Activated T-helper 2 cell treated with anti-CD3 and anti-CD28 coated beads, Interferon-gamma antibody, Interleukin-2, Interleukin-4, amounts not matched to agents 10 μg/mL and 5 μg/mL and 100 μg/mL, durations not matched to agents 14 hours and 24 hours and 36 hours (primary cell): ENCODE data around the gene TRIM4. TPM values are rescaled to one million over a fixed set of nuclear protein-coding genes. Genes with fewer than 3 reads are reported as not detected.
A peak's percentile ranks its signal among the peaks of the same experiment; 100 is the strongest.
"Not testable (repeated sequence)": the region's sequence is repeated elsewhere in the genome, so short reads cannot be mapped to it uniquely, and the experiment has no call there.

Experiments used
- DNase-seq: peaks from one replicate; pipeline ENCODE4 v3.0.0; 2021; ENCODE audit warnings: low spot score
- H3K27ac Mint-ChIP-seq: one replicate; pipeline ENCODE4 v1.8.0; 2021; ENCODE audit warnings: mixed read lengths
- H3K27me3 Mint-ChIP-seq: one replicate; pipeline ENCODE4 v1.8.0; 2021; ENCODE audit warnings: low read depth, mixed read lengths
- H3K36me3 Mint-ChIP-seq: one replicate; pipeline ENCODE4 v1.8.0; 2021; ENCODE audit warnings: low read depth, mixed read lengths
- H3K4me1 Mint-ChIP-seq: one replicate; pipeline ENCODE4 v1.8.0; 2021; ENCODE audit warnings: low read depth, mixed read lengths
- H3K4me3 Mint-ChIP-seq: one replicate; pipeline ENCODE4 v1.8.0; 2021; ENCODE audit warnings: low read depth, mild to moderate bottlenecking, moderate library complexity, mixed read lengths
- H3K9me3 Mint-ChIP-seq: one replicate; pipeline ENCODE4 v1.8.0; 2021; ENCODE audit warnings: mixed read lengths
- intact Hi-C: fragments of 100-400 bp; cut with micrococcal nuclease; formaldehyde crosslinking; loops from one replicate; pipeline ENCODE4 v1.15.1; 2023
- total RNA-seq: library from RNA; stranded (reverse); gene quantifications from 2 replicates; pipeline ENCODE4 v1.2.3, GENCODE V29; 2022

The TRIM4 gene, protein sequence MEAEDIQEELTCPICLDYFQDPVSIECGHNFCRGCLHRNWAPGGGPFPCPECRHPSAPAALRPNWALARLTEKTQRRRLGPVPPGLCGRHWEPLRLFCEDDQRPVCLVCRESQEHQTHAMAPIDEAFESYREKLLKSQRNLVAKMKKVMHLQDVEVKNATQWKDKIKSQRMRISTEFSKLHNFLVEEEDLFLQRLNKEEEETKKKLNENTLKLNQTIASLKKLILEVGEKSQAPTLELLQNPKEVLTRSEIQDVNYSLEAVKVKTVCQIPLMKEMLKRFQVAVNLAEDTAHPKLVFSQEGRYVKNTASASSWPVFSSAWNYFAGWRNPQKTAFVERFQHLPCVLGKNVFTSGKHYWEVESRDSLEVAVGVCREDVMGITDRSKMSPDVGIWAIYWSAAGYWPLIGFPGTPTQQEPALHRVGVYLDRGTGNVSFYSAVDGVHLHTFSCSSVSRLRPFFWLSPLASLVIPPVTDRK
- 21.8 and 23.2 TPM in 2 replicates for total RNA-seq

GRCh38 chr7:99918959-99919813 is at the start of gene TRIM4:
Gene TRIM4 (minus strand): TSS chr7:99919530. CDS start chr7:99919401, 129 bp downstream.
- peaks cover 36% of the 10 kb centered on the region for H3K36me3 Mint-ChIP-seq
- peaks cover 29% of the 10 kb centered on the region for H3K4me1 Mint-ChIP-seq
- no peaks in the 10 kb centered on the region for H3K9me3 Mint-ChIP-seq

DNA sequence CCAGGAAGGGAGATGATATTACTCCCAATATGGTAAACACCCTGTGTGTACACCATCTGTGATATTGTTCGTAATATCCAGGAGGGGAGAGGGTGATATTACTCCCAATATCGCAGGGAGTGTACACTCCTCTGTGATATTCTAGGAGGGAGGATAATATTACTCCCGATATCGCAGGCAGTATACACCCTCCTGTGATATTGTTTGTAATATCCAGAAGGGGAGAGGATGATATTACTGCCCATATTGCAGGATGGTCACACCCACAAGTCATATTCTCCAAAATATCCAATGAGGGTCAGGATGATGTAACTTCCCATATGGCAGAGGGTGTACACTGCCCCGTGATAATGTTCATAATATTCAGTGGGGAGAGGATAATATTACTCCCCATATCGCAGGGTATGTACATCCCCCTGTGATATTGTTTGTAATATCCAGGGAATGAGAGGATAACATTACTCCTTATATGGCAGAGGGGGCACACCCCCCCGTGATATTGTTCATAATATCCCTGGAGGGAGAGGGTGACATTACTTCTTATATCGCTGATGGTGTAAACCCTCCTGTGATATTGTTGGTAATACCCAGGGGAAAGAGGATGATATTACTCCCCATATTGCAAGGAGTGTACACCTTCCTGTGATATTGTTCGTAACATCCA is 39.4 kb upstream of the TRIM4 start:
- peaks cover 9% of the 10 kb centered on the region for H3K4me1 Mint-ChIP-seq
- H3K9me3 Mint-ChIP-seq: no peaks in the 10 kb centered on the region
- H3K27me3 Mint-ChIP-seq: peaks cover 13% of the 10 kb centered on the region
- intact Hi-C loops: no loop called here
- no peak overlapping the region for H3K4me3 Mint-ChIP-seq
- no peak for DNase-seq
- H3K36me3 Mint-ChIP-seq: no peaks in the 10 kb centered on the region
- H3K27ac Mint-ChIP-seq: no peak overlapping the region

More at GRCh38 chr7:99918959-99919813, at the start of gene TRIM4:
- no peaks in the 10 kb centered on the region for H3K27me3 Mint-ChIP-seq
- intact Hi-C loops: loop anchor here (2.0 to 10.0 kb wide), 2 partner anchors 162 to 206 kb away; partner anchors contain the start of genes MBLAC1 and ZNF3
- H3K27ac Mint-ChIP-seq: peak within 1 kb of the TSS; percentile 94
- peak; percentile 90 for DNase-seq
- peak within 1 kb of the TSS; percentile 96 for H3K4me3 Mint-ChIP-seq

- Mint-ChIP-seq H3K27me3 (peaks cover 13% of the 10 kb centered on the region), H3K27ac (no peak overlapping the region), H3K4me3 (no peak overlapping the region), H3K4me1 (peaks cover 9% of the 10 kb centered on the region), H3K9me3 (peaks cover 8% of the 10 kb centered on the region), H3K36me3 (no peaks in the 10 kb centered on the region)
- DNase-seq: no peak
- intact Hi-C loops: no loop called here
Measured at GRCh38 chr7:99955247-99955646, 35.9 kb upstream of the TRIM4 start.

DNA sequence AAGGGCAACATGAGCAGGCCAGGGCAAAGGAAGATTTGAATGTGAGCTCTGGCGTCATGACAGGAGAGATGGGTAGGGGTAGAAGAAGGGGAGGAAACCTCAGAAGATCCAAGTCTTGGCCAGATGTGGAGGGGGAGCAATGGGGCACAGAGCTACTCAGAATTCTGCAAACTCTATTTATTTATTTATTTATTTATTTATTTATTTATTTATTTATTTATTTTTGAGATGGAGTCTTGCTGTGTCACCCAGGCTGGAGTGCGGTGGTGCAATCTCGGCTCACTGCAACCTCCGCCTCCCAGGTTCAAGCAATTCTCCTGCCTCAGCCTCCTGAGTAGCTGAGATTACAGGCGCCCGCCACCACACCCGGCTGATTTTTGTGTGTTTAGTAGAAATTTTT is 35.3 kb upstream of the TRIM4 start:
- H3K27me3 Mint-ChIP-seq: peaks cover 10% of the 10 kb centered on the region
- H3K36me3 Mint-ChIP-seq, H3K4me3 Mint-ChIP-seq, H3K27ac Mint-ChIP-seq, DNase-seq, H3K4me1 Mint-ChIP-seq, intact Hi-C loops: not testable (repeated sequence)
- peaks cover 13% of the 10 kb centered on the region for H3K9me3 Mint-ChIP-seq

DNA sequence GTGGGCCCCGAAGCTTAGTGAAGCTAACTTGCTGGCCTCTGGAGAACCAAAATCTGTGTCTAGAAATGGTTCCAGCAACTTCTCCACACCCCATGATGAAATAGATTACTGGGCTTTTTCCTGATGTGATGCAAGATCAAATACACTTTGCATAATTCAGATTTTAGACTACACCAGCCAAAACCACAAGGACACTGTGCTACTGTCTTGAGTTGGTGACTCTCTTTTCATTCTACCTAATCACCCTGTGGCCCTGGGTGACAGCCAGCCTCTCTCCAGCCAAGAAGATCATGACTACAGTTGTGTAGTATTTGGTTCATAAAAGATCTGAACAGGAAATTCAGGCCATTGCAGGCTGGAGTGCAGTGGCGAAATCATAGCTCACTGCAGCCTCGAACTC is 34.3 kb upstream of the TRIM4 start:
- no peak for DNase-seq
- H3K27ac Mint-ChIP-seq: no peak overlapping the region
- peaks cover 5% of the 10 kb centered on the region for H3K27me3 Mint-ChIP-seq
- H3K4me1 Mint-ChIP-seq: peaks cover 9% of the 10 kb centered on the region
- intact Hi-C loops: no loop called here
- H3K4me3 Mint-ChIP-seq: no peak overlapping the region
- no peaks in the 10 kb centered on the region for H3K36me3 Mint-ChIP-seq
- peaks cover 14% of the 10 kb centered on the region for H3K9me3 Mint-ChIP-seq

DNA sequence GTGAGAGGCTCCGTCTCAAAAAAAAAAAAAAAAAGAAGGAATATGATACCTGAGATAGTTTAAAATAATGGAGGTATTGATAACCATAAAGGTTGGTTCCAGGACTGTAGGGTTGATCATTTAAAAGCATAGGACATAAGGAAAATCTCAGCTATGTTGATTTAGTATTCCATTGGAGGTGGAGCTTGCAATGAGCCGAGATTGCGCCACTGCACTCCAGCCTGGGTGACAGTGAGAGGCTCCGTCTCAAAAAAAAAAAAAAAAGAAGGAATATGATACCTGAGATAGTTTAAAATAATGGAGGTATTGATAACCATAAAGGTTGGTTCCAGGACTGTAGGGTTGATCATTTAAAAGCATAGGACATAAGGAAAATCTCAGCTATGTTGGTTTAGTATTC is 33.3 kb upstream of the TRIM4 start:
- intact Hi-C loops, H3K4me3 Mint-ChIP-seq, H3K27ac Mint-ChIP-seq: not testable (repeated sequence)

GRCh38 chr7:99950819-99951218 is 31.5 kb upstream of the TRIM4 start:
- H3K4me3 Mint-ChIP-seq, H3K4me1 Mint-ChIP-seq, H3K36me3 Mint-ChIP-seq, intact Hi-C loops, DNase-seq, H3K27me3 Mint-ChIP-seq, H3K27ac Mint-ChIP-seq: not testable (repeated sequence)
- H3K9me3 Mint-ChIP-seq: peaks cover 14% of the 10 kb centered on the region

More for the DNA sequence above, 33.3 kb upstream of the TRIM4 start:
- H3K9me3 Mint-ChIP-seq: peaks cover 14% of the 10 kb centered on the region
- H3K4me1 Mint-ChIP-seq, H3K36me3 Mint-ChIP-seq, DNase-seq, H3K27me3 Mint-ChIP-seq: not testable (repeated sequence)

GRCh38 chr7:99949645-99950228 is 30.4 kb upstream of the TRIM4 start:
- H3K4me1 Mint-ChIP-seq: peaks cover 4% of the 10 kb centered on the region
- no peak overlapping the region for H3K27ac Mint-ChIP-seq
- no peaks in the 10 kb centered on the region for H3K36me3 Mint-ChIP-seq
- H3K27me3 Mint-ChIP-seq: peaks cover 2% of the 10 kb centered on the region
- DNase-seq: no peak
- H3K4me3 Mint-ChIP-seq: no peak overlapping the region
- peaks cover 14% of the 10 kb centered on the region for H3K9me3 Mint-ChIP-seq
- intact Hi-C loops: loop anchor here (2.0 to 5.0 kb wide), 2 partner anchors 21 to 37 kb away; partner anchors contain the start of gene GJC3

- peaks cover 14% of the 10 kb centered on the region for H3K9me3 Mint-ChIP-seq
- peaks cover 6% of the 10 kb centered on the region for H3K4me1 Mint-ChIP-seq
- no peak overlapping the region for H3K27ac Mint-ChIP-seq
- intact Hi-C loops: loop anchor here (2.0 to 5.0 kb wide), 2 partner anchors 19 to 35 kb away; partner anchors contain the start of gene GJC3
- H3K4me3 Mint-ChIP-seq: no peak overlapping the region
- no peaks in the 10 kb centered on the region for H3K36me3 Mint-ChIP-seq
- H3K27me3 Mint-ChIP-seq: peaks cover 6% of the 10 kb centered on the region
- DNase-seq: no peak
Measured at GRCh38 chr7:99947608-99948007, 28.3 kb upstream of the TRIM4 start.

DNA sequence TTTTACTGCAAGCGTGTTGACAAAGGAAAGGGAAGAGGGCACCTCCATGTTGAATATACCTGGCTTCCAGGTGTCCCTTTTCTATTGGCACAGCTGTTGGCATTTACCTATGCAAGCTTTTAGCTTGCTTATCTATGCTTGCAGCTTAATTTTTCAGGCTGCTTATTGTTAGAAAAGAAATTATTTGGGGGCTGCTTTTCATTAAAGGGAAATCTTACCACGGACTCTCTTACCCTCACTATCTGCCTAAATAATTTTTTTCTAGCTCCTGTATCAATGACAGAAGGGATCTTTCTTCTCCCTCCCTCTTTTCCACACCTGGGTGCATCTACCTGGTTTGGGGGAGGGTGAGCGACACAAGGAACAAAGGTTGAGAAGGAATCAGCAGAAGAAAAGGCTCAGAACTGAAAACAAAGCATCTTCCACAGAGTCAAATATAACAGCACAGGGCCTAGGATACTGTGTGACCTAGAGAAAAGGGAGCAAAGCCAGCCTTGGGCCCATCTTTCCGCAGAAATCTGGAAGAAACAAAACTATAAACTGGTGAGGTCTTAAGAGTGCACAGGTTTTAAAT is 25.3 kb upstream of the TRIM4 start:
- H3K27ac Mint-ChIP-seq: no peak overlapping the region

DNA sequence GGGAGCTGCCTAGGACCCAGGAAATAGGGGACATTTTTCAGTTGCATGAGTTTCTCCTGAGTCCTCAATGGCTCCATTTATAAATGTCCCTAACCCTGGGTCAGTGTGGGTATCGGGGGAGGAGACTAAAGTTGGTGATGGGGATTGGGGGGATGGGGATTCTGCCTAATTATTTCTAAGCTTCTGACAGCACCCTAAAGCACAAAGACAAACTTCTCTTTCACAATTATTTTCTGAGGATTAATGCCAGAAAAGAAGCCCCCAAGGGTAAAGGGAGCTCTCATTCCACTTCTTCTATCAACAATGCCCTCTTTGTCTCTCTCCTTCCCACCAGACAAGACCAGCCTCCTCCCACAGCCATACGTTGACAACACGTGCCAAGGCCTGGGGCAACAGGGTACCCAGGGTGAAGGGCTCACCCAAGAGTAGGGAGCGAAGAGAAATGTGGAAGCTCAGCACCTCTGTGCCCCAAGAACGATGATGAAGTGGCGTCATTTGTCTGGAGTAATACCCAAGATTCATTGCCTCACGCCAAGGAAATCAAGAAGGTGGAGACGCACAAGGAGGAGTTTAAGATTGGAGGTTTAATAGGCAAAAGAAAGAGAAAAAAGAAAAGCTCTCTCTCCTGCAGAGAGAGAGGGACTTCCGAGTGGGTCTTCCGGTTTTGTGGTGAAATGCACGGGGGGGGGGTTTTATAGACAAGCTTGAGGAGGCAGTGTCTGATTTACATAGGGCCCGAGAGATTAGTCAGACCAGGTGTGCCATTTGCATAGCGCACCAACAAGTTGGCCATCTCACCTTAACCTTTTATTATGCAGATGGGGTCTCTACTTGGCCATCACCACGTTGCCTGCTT is 24.5 kb upstream of the TRIM4 start:
- Mint-ChIP-seq H3K36me3 (no peaks in the 10 kb centered on the region), H3K27ac (no peak overlapping the region), H3K27me3 (peaks cover 12% of the 10 kb centered on the region), H3K4me1 (peaks cover 6% of the 10 kb centered on the region), H3K9me3 (peaks cover 5% of the 10 kb centered on the region), H3K4me3 (peak overlapping the region; percentile 18)
- no peak for DNase-seq
- intact Hi-C loops: no loop called here

More for the DNA sequence above, 25.3 kb upstream of the TRIM4 start:
- Mint-ChIP-seq H3K4me1 (peaks cover 6% of the 10 kb centered on the region), H3K4me3 (no peak overlapping the region), H3K27me3 (peaks cover 12% of the 10 kb centered on the region), H3K36me3 (no peaks in the 10 kb centered on the region), H3K9me3 (peaks cover under 1% of the 10 kb centered on the region)
- DNase-seq: no peak
- intact Hi-C loops: loop anchor here (5.0 kb wide), 1 partner anchor 32 kb away; no protein-coding TSS in a partner anchor
